ENCODE data around the gene PSMD2. TPM values are rescaled to one million over a fixed set of nuclear protein-coding genes. Genes with fewer than 3 reads are reported as not detected.

The PSMD2 gene
- total RNA-seq, 1 experiment from 2014 or later: 344 TPM

DNA sequence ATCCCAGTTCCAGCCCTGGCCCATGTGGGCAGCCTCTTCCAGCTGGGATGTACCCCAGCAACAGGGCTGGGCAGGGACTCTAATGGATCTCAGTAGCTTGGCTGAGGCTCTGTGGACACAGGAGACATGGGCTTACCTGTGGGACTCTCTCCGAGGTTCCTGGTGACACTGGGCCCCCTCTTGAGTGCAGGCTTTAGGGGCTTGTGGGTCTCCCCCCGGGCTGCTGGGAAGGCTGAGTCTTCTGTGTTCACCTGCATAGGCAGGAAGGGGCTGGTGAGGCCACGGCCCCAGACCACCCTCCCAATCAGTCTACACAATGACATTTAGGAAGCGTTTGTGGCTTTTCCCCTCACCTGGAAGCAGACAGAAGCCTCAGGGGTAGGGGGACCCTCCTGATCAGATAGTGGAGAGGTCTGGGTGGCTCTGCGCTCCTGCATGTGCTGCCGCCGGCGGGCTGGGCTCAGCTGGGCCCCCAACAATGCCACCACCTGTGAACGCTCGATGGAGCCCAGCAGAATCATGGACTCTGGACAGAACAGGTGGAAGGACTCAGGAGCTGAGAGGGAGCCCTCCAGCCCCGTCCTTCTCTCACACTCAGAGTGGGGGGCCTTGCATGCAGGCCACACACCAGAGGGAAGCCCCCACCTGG, 54.0 kb downstream of the PSMD2 start:
- H3K27me3 ChIP-seq (ENCODE audit: insufficient read depth, low read length): no peaks in the 10 kb centered on the region
- H3K9me3 Mint-ChIP-seq: no peaks in the 10 kb centered on the region; a peak in 1 of 5 replicates
- WGBS (ENCODE audit: extremely low coverage, insufficient read length, low lambda C conversion rate): no CpG with 5 or more reads among the region's 11 CpGs

More for the DNA sequence above, 54.0 kb downstream of the PSMD2 start:
- no peak overlapping the region for H4K5ac ChIP-seq (ENCODE audit: insufficient read length, low read depth, low read length)
- H4K20me1 ChIP-seq (ENCODE audit: control insufficient read depth, insufficient read depth, insufficient read length): no peaks in the 10 kb centered on the region
- no peak overlapping the region for H3K23ac ChIP-seq (ENCODE audit: insufficient read length, low read depth, low read length)
- no peak overlapping the region for H2BK15ac ChIP-seq (ENCODE audit: low read depth, low read length)
- H4K8ac ChIP-seq (replicated peaks; ENCODE audit: insufficient read length, low read depth, low read length): no peak overlapping the region
- no peak overlapping the region for H2BK5ac ChIP-seq (ENCODE audit: insufficient read length, low read length)
- no peak overlapping the region for H4K91ac ChIP-seq (ENCODE audit: insufficient read length, low read depth, low read length)
- no peaks in the 10 kb centered on the region for H3K23me2 ChIP-seq (ENCODE audit: insufficient read length, low read depth, low read length, poor library complexity, severe bottlenecking)
- H2BK120ac ChIP-seq (ENCODE audit: low read depth, low read length, poor library complexity, severe bottlenecking): no peak overlapping the region
- TF ChIP-seq, protein P1, sequence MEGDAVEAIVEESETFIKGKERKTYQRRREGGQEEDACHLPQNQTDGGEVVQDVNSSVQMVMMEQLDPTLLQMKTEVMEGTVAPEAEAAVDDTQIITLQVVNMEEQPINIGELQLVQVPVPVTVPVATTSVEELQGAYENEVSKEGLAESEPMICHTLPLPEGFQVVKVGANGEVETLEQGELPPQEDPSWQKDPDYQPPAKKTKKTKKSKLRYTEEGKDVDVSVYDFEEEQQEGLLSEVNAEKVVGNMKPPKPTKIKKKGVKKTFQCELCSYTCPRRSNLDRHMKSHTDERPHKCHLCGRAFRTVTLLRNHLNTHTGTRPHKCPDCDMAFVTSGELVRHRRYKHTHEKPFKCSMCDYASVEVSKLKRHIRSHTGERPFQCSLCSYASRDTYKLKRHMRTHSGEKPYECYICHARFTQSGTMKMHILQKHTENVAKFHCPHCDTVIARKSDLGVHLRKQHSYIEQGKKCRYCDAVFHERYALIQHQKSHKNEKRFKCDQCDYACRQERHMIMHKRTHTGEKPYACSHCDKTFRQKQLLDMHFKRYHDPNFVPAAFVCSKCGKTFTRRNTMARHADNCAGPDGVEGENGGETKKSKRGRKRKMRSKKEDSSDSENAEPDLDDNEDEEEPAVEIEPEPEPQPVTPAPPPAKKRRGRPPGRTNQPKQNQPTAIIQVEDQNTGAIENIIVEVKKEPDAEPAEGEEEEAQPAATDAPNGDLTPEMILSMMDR (conservative IDR thresholded peaks at IDR 0.05): no peak
- H3K56ac ChIP-seq (ENCODE audit: insufficient read length, low read depth, low read length): no peak overlapping the region
- no peak overlapping the region for H3K27ac ChIP-seq (ENCODE audit: insufficient read length, low read depth, low read length)
- no peak overlapping the region for H3K18ac ChIP-seq (ENCODE audit: insufficient read length, low read depth, low read length)
- no peak overlapping the region for H2AK5ac ChIP-seq (ENCODE audit: insufficient read length, low read length)
- no peak overlapping the region for H2BK12ac ChIP-seq (ENCODE audit: insufficient read length, low read depth, low read length)
- no peaks in the 10 kb centered on the region for H3K79me1 ChIP-seq (ENCODE audit: insufficient read depth, low read depth, low read length, poor library complexity, severe bottlenecking)
- peaks cover 18 to 52% (median 47%) of the 10 kb centered on the region in 3 experiments; a peak in 6 of 7 replicates for H3K36me3 Mint-ChIP-seq (ENCODE audit: insufficient read depth in 1 of 3, low read depth in 3 of 3)
- no peak overlapping the region for H2BK20ac ChIP-seq (ENCODE audit: low read depth, low read length, poor library complexity, severe bottlenecking)
- H3K4me1 ChIP-seq (ENCODE audit: insufficient read depth, low read length): no peaks in the 10 kb centered on the region
- H2AFZ ChIP-seq (ENCODE audit: low read length): no peak overlapping the region
- no peaks in the 10 kb centered on the region for H3K79me2 ChIP-seq (ENCODE audit: insufficient read depth, low read length)
- no peak overlapping the region for H3K9ac ChIP-seq (ENCODE audit: extremely low read depth, insufficient read length, low read length)
- no peak overlapping the region for H3K4me2 ChIP-seq (ENCODE audit: insufficient read depth, insufficient read length, low read length)
- H3K4me1 Mint-ChIP-seq: peaks cover 7 to 16% of the 10 kb centered on the region in 2 experiments
- no peaks in the 10 kb centered on the region; the same call in 1 of the 2 replicates for H3K27me3 Mint-ChIP-seq (ENCODE audit: low read depth)
- H3K27ac Mint-ChIP-seq: no peak overlapping the region
- no peak overlapping the region for H3T11ph ChIP-seq (ENCODE audit: low read length)
- H3K14ac ChIP-seq (ENCODE audit: insufficient read depth, low read length): no peak overlapping the region
- H3K4me3 Mint-ChIP-seq: no peak overlapping the region; a peak in 1 of 5 replicates
- DNase-seq: no peak
- no peaks in the 10 kb centered on the region for H3K9me3 ChIP-seq (ENCODE audit: control insufficient read depth, low read depth, low read length)
- no peak overlapping the region for H3K4ac ChIP-seq (ENCODE audit: low read depth, low read length)
